ENCODE measurements around the gene GPR146. TPM values are rescaled to one million over a fixed set of nuclear protein-coding genes. Genes with fewer than 3 reads are reported as not detected.

GPR146 gene
- total and polyA plus RNA-seq, 2 of the 4 experiments (the other 2 are of a cell fraction): 2.2 to 3.4 TPM

DNA sequence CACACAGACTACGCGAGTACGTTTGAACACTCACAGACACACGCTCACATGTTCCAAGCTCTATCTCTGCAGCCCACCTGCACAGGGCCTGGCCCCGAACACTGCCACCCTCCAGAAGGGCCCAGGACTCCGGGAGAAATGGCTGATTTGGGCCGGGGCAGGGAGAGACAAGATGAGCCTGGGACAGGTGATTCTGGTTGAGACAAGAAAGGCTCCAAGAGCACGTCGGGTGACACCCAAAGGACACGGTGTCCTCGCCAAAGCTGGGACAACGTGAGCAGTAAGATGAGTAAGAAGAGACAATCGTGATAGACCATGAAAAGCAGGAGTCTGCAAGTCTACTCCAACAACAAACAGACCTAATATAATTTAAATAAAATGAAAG lies 52.8 kb downstream of the GPR146 start:
- no peak overlapping the region for H3K56ac ChIP-seq (ENCODE audit: extremely low read depth, insufficient read depth, low read length)
- no peaks in the 10 kb centered on the region for H3K9me3 ChIP-seq (ENCODE audit: control insufficient read depth, insufficient read depth, low read length)
- WGBS, 2 experiments (ENCODE audit: extremely low coverage in 2 of 2, insufficient read length in 1 of 2): 97% methylated on average over 7 of the region's 13 CpGs; no CpG with 5 or more reads in 1 of the 2 experiments
- H4K91ac ChIP-seq (ENCODE audit: insufficient read depth, low read depth, low read length): no peak overlapping the region
- no peak overlapping the region for H3K27ac ChIP-seq (ENCODE audit: insufficient read depth, low read length)
- H3K79me1 ChIP-seq (ENCODE audit: low read depth in 1 of 2, low read length in 2 of 2): peaks cover 0 to 19% of the 10 kb centered on the region in 2 experiments; a peak in 3 of 4 replicates
- H4K5ac ChIP-seq (ENCODE audit: low read depth, low read length): no peak overlapping the region
- intact Hi-C loops (cut with micrococcal nuclease): no loop called here
- no peak overlapping the region for H2AFZ ChIP-seq (replicated peaks; ENCODE audit: low read length, poor library complexity)
- H4K8ac ChIP-seq (ENCODE audit: low read depth in 2 of 2, low read length in 2 of 2): no peak overlapping the region
- H3K9ac ChIP-seq (ENCODE audit: low read depth, low read length): no peak overlapping the region
- no peak overlapping the region for H2AK5ac ChIP-seq (ENCODE audit: low read depth, low read length)
- H3K9me1 ChIP-seq (ENCODE audit: insufficient read depth, low read length): no peaks in the 10 kb centered on the region
- no peak overlapping the region for H3K4me3 ChIP-seq (ENCODE audit: insufficient read depth, low read depth, low read length)
- no peaks in the 10 kb centered on the region for H3K27me3 ChIP-seq (ENCODE audit: control insufficient read depth, insufficient read depth, low read length)
- ATAC-seq (ENCODE audit: low read depth): no peak
- dilution Hi-C loops (cut with HindIII; ENCODE audit: low sequenced_read_pairs, unreplicated experiment): no loop called here
- ChIA-PET CTCF (no interaction called here), POLR2A (ENCODE audit: unreplicated experiment) (no interaction called here)
- H4K20me1 ChIP-seq (ENCODE audit: insufficient read depth, low read length): peaks cover 4% of the 10 kb centered on the region; the same call in 1 of the 2 replicates
- no peak overlapping the region for H2BK15ac ChIP-seq (ENCODE audit: low read depth, low read length)
- H3K23ac ChIP-seq (ENCODE audit: low read depth, low read length): no peak overlapping the region
- no peak overlapping the region for H3K18ac ChIP-seq (ENCODE audit: low read depth, low read length)
- no peak overlapping the region for H2BK5ac ChIP-seq (ENCODE audit: low read depth, low read length, poor library complexity, severe bottlenecking)
- no peak for TF ChIP-seq RFX5 (IDR thresholded peaks at IDR 0.05; ENCODE audit: low read depth, low read length)
- no peak for TF ChIP-seq SMC3 (IDR thresholded peaks at IDR 0.05; ENCODE audit: low read depth, low read length)
- no peak for TF ChIP-seq POLR2A (IDR thresholded peaks at IDR 0.05; ENCODE audit: low read depth, low read length)
- H2BK120ac ChIP-seq (ENCODE audit: low read depth, low read length): no peak overlapping the region
- no peak overlapping the region for H3K4ac ChIP-seq (ENCODE audit: low read depth, low read length)
- peaks cover 2% of the 10 kb centered on the region for H3K36me3 ChIP-seq (ENCODE audit: control insufficient read depth, insufficient read depth, low read length)
- no peak for DNase-seq
- no TSS peak for BruUV-seq (replicated peaks)
- H2BK20ac ChIP-seq (ENCODE audit: low read depth, low read length): no peak overlapping the region
- peak overlapping the region; percentile 5 for H2AK9ac ChIP-seq (replicated peaks; ENCODE audit: low read depth, low read length, poor library complexity)
- no peaks in the 10 kb centered on the region; the same call in 1 of the 2 replicates for H3K4me1 ChIP-seq (ENCODE audit: control insufficient read depth, insufficient read depth, low read length)
- no peak overlapping the region for H3K14ac ChIP-seq (replicated peaks; ENCODE audit: low read depth, low read length)
- no peak overlapping the region for H3K4me2 ChIP-seq (ENCODE audit: low read depth, low read length)
- in situ Hi-C loops (cut with MboI; ENCODE audit: low sequenced_read_pairs): no loop called here
